ENCODE results near the gene KCNJ5. TPM values are rescaled to one million over a fixed set of nuclear protein-coding genes. Genes with fewer than 3 reads are reported as not detected.

Gene KCNJ5
- total and polyA plus RNA-seq, 2 of the 4 experiments (the other 2 are of a cell fraction), result 0.07 to 0.18 TPM

GRCh38 chr11:128934351-128934750 lies 43.2 kb downstream of the KCNJ5 start:
- ATAC-seq (ENCODE audit: low read depth), result no peak

More at GRCh38 chr11:128934351-128934750, 43.2 kb downstream of the KCNJ5 start:
- ChIA-PET POLR2A (ENCODE audit: unreplicated experiment) (no interaction called here), CTCF (no interaction called here)
- Histone ChIP-seq H3K36me3 (ENCODE audit: control insufficient read depth, insufficient read depth, low read length) (no peaks in the 10 kb centered on the region), H2AK5ac (ENCODE audit: low read depth, low read length) (no peak overlapping the region), H2BK120ac (ENCODE audit: low read depth, low read length) (no peak overlapping the region), H3K23ac (ENCODE audit: low read depth, low read length) (no peak overlapping the region), H2AFZ (replicated peaks; ENCODE audit: low read length, poor library complexity) (no peak overlapping the region), H3K4ac (ENCODE audit: low read depth, low read length) (no peak overlapping the region), H3K79me1 (ENCODE audit: low read depth in 1 of 2, low read length in 2 of 2) (no peaks in the 10 kb centered on the region), H3K9ac (ENCODE audit: low read depth, low read length) (no peak overlapping the region), H2AK9ac (replicated peaks; ENCODE audit: low read depth, low read length, poor library complexity) (no peak overlapping the region), H3K27me3 (ENCODE audit: control insufficient read depth, insufficient read depth, low read length) (peaks cover 26% of the 10 kb centered on the region), H4K8ac (ENCODE audit: low read depth in 2 of 2, low read length in 2 of 2) (no peak overlapping the region), H3K4me2 (ENCODE audit: low read depth, low read length) (no peak overlapping the region), H3K56ac (ENCODE audit: extremely low read depth, insufficient read depth, low read length) (no peak overlapping the region), H3K4me1 (ENCODE audit: control insufficient read depth, insufficient read depth, low read length) (peaks cover 3% of the 10 kb centered on the region; the same call in 1 of the 2 replicates), H2BK5ac (ENCODE audit: low read depth, low read length, poor library complexity, severe bottlenecking) (no peak overlapping the region), H3K4me3 (ENCODE audit: insufficient read depth, low read depth, low read length) (no peak overlapping the region), H4K91ac (ENCODE audit: insufficient read depth, low read depth, low read length) (no peak overlapping the region), H3K18ac (ENCODE audit: low read depth, low read length) (no peak overlapping the region), H3K27ac (ENCODE audit: insufficient read depth, low read length) (no peak overlapping the region), H3K9me3 (ENCODE audit: control insufficient read depth, insufficient read depth, low read length) (no peaks in the 10 kb centered on the region), H4K20me1 (ENCODE audit: insufficient read depth, low read length) (no peaks in the 10 kb centered on the region), H3K14ac (replicated peaks; ENCODE audit: low read depth, low read length) (no peak overlapping the region), H2BK20ac (ENCODE audit: low read depth, low read length) (no peak overlapping the region), H2BK15ac (ENCODE audit: low read depth, low read length) (no peak overlapping the region), H3K9me1 (ENCODE audit: insufficient read depth, low read length) (no peaks in the 10 kb centered on the region), H4K5ac (ENCODE audit: low read depth, low read length) (no peak overlapping the region)
- DNase-seq, result no peak
- dilution Hi-C loops (cut with HindIII; ENCODE audit: low sequenced_read_pairs, unreplicated experiment) (no loop called here), in situ Hi-C loops (cut with MboI; ENCODE audit: low sequenced_read_pairs) (no loop called here), intact Hi-C loops (cut with micrococcal nuclease) (no loop called here)
- BruUV-seq (replicated peaks), result no TSS peak
- TF ChIP-seq NFE2L2 (IDR thresholded peaks at IDR 0.05; ENCODE audit: low read depth, low read length), result no peak
- TF ChIP-seq SMC3 (IDR thresholded peaks at IDR 0.05; ENCODE audit: low read depth, low read length), result no peak
- TF ChIP-seq, protein P1, sequence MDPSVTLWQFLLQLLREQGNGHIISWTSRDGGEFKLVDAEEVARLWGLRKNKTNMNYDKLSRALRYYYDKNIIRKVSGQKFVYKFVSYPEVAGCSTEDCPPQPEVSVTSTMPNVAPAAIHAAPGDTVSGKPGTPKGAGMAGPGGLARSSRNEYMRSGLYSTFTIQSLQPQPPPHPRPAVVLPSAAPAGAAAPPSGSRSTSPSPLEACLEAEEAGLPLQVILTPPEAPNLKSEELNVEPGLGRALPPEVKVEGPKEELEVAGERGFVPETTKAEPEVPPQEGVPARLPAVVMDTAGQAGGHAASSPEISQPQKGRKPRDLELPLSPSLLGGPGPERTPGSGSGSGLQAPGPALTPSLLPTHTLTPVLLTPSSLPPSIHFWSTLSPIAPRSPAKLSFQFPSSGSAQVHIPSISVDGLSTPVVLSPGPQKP (IDR thresholded peaks at IDR 0.05; ENCODE audit: borderline replicate concordance, low read depth, low read length), result no peak
- TF ChIP-seq FOS (IDR thresholded peaks at IDR 0.05; ENCODE audit: low read depth, low read length), result no peak
- no peak for TF ChIP-seq CHD1 (IDR thresholded peaks at IDR 0.05; ENCODE audit: low read depth, low read length)
- no peak for TF ChIP-seq MAZ (IDR thresholded peaks at IDR 0.05; ENCODE audit: borderline replicate concordance, low read depth, low read length)
- no peak for TF ChIP-seq POLR2A (IDR thresholded peaks at IDR 0.05; ENCODE audit: low read depth, low read length)
- TF ChIP-seq RFX5 (IDR thresholded peaks at IDR 0.05; ENCODE audit: low read depth, low read length), result no peak
- TF ChIP-seq, protein P2, sequence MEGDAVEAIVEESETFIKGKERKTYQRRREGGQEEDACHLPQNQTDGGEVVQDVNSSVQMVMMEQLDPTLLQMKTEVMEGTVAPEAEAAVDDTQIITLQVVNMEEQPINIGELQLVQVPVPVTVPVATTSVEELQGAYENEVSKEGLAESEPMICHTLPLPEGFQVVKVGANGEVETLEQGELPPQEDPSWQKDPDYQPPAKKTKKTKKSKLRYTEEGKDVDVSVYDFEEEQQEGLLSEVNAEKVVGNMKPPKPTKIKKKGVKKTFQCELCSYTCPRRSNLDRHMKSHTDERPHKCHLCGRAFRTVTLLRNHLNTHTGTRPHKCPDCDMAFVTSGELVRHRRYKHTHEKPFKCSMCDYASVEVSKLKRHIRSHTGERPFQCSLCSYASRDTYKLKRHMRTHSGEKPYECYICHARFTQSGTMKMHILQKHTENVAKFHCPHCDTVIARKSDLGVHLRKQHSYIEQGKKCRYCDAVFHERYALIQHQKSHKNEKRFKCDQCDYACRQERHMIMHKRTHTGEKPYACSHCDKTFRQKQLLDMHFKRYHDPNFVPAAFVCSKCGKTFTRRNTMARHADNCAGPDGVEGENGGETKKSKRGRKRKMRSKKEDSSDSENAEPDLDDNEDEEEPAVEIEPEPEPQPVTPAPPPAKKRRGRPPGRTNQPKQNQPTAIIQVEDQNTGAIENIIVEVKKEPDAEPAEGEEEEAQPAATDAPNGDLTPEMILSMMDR (conservative IDR thresholded peaks at IDR 0.05; ENCODE audit: low read depth, low read length), result no peak
- TF ChIP-seq CEBPB (IDR thresholded peaks at IDR 0.05; ENCODE audit: low read depth, low read length), result no peak
- TF ChIP-seq RCOR1 (IDR thresholded peaks at IDR 0.05; ENCODE audit: insufficient replicate concordance, low read length), result no peak
- TF ChIP-seq MXI1 (IDR thresholded peaks at IDR 0.05; ENCODE audit: borderline replicate concordance, low read depth, low read length), result no peak
- 100% methylated on average over 1 of the region's 7 CpGs; no CpG with 5 or more reads in 1 of the 2 experiments for WGBS, 2 experiments (ENCODE audit: extremely low coverage in 2 of 2, insufficient read length in 1 of 2)
